HG03354 (cell line): ENCODE data around the gene DCUN1D2.

ENCODE experiments used
- ATAC-seq: cut with Tn5 transposase; IDR thresholded peaks from one replicate; pipeline ENCODE4 v1.9.1; 2021; ENCODE audit warnings: mild to moderate bottlenecking; ENCODE audit not compliant: unreplicated experiment, poor library complexity, severe bottlenecking

The DCUN1D2 gene

GRCh38 chr13:113428871-113429607, 61.5 kb downstream of the DCUN1D2 start:
- ATAC-seq = no peak

GRCh38 chr13:113428469-113428865, 62.0 kb downstream of the DCUN1D2 start:
- no peak for ATAC-seq

GRCh38 chr13:113427562-113428468, 62.7 kb downstream of the DCUN1D2 start:
- no peak for ATAC-seq

GRCh38 chr13:113426591-113426986, 63.9 kb downstream of the DCUN1D2 start:
- ATAC-seq = no peak

GRCh38 chr13:113425941-113426590, 64.4 kb downstream of the DCUN1D2 start:
- ATAC-seq = no peak

- ATAC-seq = no peak
These were observed 66.9 kb downstream of the DCUN1D2 start for GRCh38 chr13:113423520-113424163.

- ATAC-seq = no peak
These were observed 67.5 kb downstream of the DCUN1D2 start for GRCh38 chr13:113422807-113423519.

GRCh38 chr13:113421673-113422270, 68.7 kb downstream of the DCUN1D2 start:
- no peak for ATAC-seq

- no peak for ATAC-seq
These were observed 69.5 kb downstream of the DCUN1D2 start for GRCh38 chr13:113420833-113421600.

GRCh38 chr13:113420232-113420631, 70.3 kb downstream of the DCUN1D2 start:
- ATAC-seq = no peak

- no peak for ATAC-seq
These were observed 70.8 kb downstream of the DCUN1D2 start for GRCh38 chr13:113419531-113420193.

GRCh38 chr13:113418722-113419049, 71.8 kb downstream of the DCUN1D2 start:
- ATAC-seq = no peak

GRCh38 chr13:113417836-113418721, 72.4 kb downstream of the DCUN1D2 start:
- no peak for ATAC-seq

GRCh38 chr13:113417008-113417751, 73.3 kb downstream of the DCUN1D2 start:
- ATAC-seq = no peak

GRCh38 chr13:113415825-113416224, 74.7 kb downstream of the DCUN1D2 start:
- no peak for ATAC-seq

GRCh38 chr13:113415032-113415431, 75.5 kb downstream of the DCUN1D2 start:
- ATAC-seq = no peak
